Gastrocnemius medialis (tissue), 4 donors: ENCODE data around the gene ABCC3. TPM values are rescaled to one million over a fixed set of nuclear protein-coding genes. Genes with fewer than 3 reads are reported as not detected.

Experiments
- ATAC-seq, 2 donors: fragments of 150-250 bp; one replicate each; pipeline ENCODE4 v1.9.1; 2016
- DNase-seq, 2 donors: peaks; one replicate each; pipeline ENCODE4 v3.0.0-alpha.2; 2019
- H3K27ac ChIP-seq, 4 donors: fragments of 200-600 bp; sonication (generic); 1 replicate in 1 of 4; 2 replicates in 3 of 4; pipeline ENCODE4 v1.5.1; 2016 to 2018; ENCODE audit warnings: mild to moderate bottlenecking in 2 of 4, moderate library complexity in 1 of 4
- H3K27me3 ChIP-seq, 3 donors: fragments of 200-600 bp; sonication (generic) in 2 of 3; 1 replicate in 1 of 3; 2 replicates in 2 of 3; pipeline versions ENCODE4 v1.5.1 to v1.6.0; 2016 to 2019; ENCODE audit warnings: mild to moderate bottlenecking in 1 of 3, moderate library complexity in 1 of 3
- H3K36me3 ChIP-seq, 2 donors: fragments of 200-600 bp; sonication (generic) in 1 of 2; one replicate each; pipeline ENCODE4 v1.5.1; 2017 to 2018
- H3K4me1 ChIP-seq, 2 donors: fragments of 200-600 bp; sonication (generic) in 1 of 2; one replicate each; pipeline ENCODE4 v1.5.1; 2016 to 2017; ENCODE audit warnings: mild to moderate bottlenecking in 2 of 2
- H3K4me3 ChIP-seq, 4 donors: fragments of 200-600 bp; sonication (generic) in 3 of 4; 1 replicate in 1 of 4; 2 replicates in 3 of 4; pipeline ENCODE4 v1.5.1; 2016 to 2019; ENCODE audit warnings: mild to moderate bottlenecking in 2 of 4
- H3K9me3 ChIP-seq, 3 donors: fragments of 200-600 bp; sonication (generic) in 2 of 3; 1 replicate in 1 of 3; 2 replicates in 2 of 3; pipeline ENCODE4 v1.5.1; 2016 to 2019
- CTCF ChIP-seq, 5 experiments: fragments of 450-650 bp in 3 of 5; fragments of 200-600 bp in 2 of 5; sonication (generic) in 2 of 5; IDR thresholded peaks in 4 of 5; conservative IDR thresholded peaks in 1 of 5; 1 replicate in 4 of 5; 2 replicates in 1 of 5; pipeline ENCODE4 v1.5.1; 2016 to 2019; ENCODE audit warnings: antibody characterized with exemption in 5 of 5, mild to moderate bottlenecking in 3 of 5, moderate library complexity in 3 of 5
- POLR2A ChIP-seq, 2 donors: fragments of 450-650 bp; IDR thresholded peaks; one replicate each; pipeline ENCODE4 v1.6.1; 2017; ENCODE audit warnings: antibody characterized with exemption in 2 of 2, mild to moderate bottlenecking in 2 of 2, moderate library complexity in 2 of 2
- in situ Hi-C, 4 donors: fragments of 200-750 bp; cut with MboI; loops; one replicate each; pipeline versions ENCODE4 v1.15.0 to v1.8.0; 2017; ENCODE audit warnings: low sequenced_read_pairs in 4 of 4
- intact Hi-C: fragments of 100-400 bp; cut with DNase I; formaldehyde crosslinking; loops from one replicate; pipeline ENCODE4 v1.15.1; 2023; ENCODE audit warnings: low total_unique reads
- total RNA-seq, 4 donors: library from RNA; depleted of rRNA; stranded (reverse); fragments of >200 nt; gene quantifications; one replicate each; pipeline versions ENCODE4 v1.1.0 to v1.2.3, GENCODE V29; 2016

Gene ABCC3
- total RNA-seq, 4 donors from 2014 or later: 0.51 to 1.3 (median 0.76) TPM

GRCh38 chr17:50689956-50690886, 55.5 kb downstream of the ABCC3 start:
- no peak for TF ChIP-seq CTCF (IDR thresholded peaks at IDR 0.05 in 4 of 5, conservative IDR thresholded peaks at IDR 0.05 in 1 of 5)
- no peak for TF ChIP-seq POLR2A (IDR thresholded peaks at IDR 0.05)
- in situ Hi-C loops: loop anchor here (10.0 kb wide), 3 partner anchors 55 to 145 kb away; partner anchors contain the start of genes SPATA20 (in 3 of the 4) and ABCC3 (in 2 of the 4)
- H3K9me3 ChIP-seq: no peaks in the 10 kb centered on the region
- peaks cover 0 to 29% of the 10 kb centered on the region in 2 donors for H3K36me3 ChIP-seq
- no peak overlapping the region for H3K4me3 ChIP-seq
- DNase-seq: no peak
- no peak for ATAC-seq
- no peaks in the 10 kb centered on the region for H3K27me3 ChIP-seq
- H3K4me1 ChIP-seq: peaks cover 11 to 20% of the 10 kb centered on the region in 2 donors
- no peak overlapping the region for H3K27ac ChIP-seq
- intact Hi-C loops: no loop called here

- in situ Hi-C loops: loop anchor here (10.0 kb wide), 3 partner anchors 56 to 146 kb away; partner anchors contain the start of genes SPATA20 (in 3 of the 4) and ABCC3 (in 2 of the 4)
- no peaks in the 10 kb centered on the region for H3K9me3 ChIP-seq
- no peaks in the 10 kb centered on the region for H3K27me3 ChIP-seq
- peaks cover 0 to 37% of the 10 kb centered on the region in 2 donors for H3K36me3 ChIP-seq
- no peak overlapping the region for H3K27ac ChIP-seq
- DNase-seq (no peak), ATAC-seq (no peak)
- intact Hi-C loops: no loop called here
- no peak overlapping the region for H3K4me3 ChIP-seq
- peaks cover 11 to 17% of the 10 kb centered on the region in 2 donors for H3K4me1 ChIP-seq
- TF ChIP-seq CTCF (IDR thresholded peaks at IDR 0.05 in 4 of 5, conservative IDR thresholded peaks at IDR 0.05 in 1 of 5) (no peak), POLR2A (IDR thresholded peaks at IDR 0.05) (no peak)
Measured at GRCh38 chr17:50690887-50691549, 56.3 kb downstream of the ABCC3 start.

- H3K36me3 ChIP-seq: peaks cover 0 to 45% of the 10 kb centered on the region in 2 donors
- ATAC-seq (no peak), DNase-seq (no peak)
- no peaks in the 10 kb centered on the region for H3K27me3 ChIP-seq
- H3K9me3 ChIP-seq: no peaks in the 10 kb centered on the region
- peaks cover 3 to 9% of the 10 kb centered on the region in 2 donors for H3K4me1 ChIP-seq
- TF ChIP-seq POLR2A (IDR thresholded peaks at IDR 0.05) (no peak), CTCF (IDR thresholded peaks at IDR 0.05 in 4 of 5, conservative IDR thresholded peaks at IDR 0.05 in 1 of 5) (no peak)
- H3K4me3 ChIP-seq: no peak overlapping the region
- no peak overlapping the region for H3K27ac ChIP-seq
- intact Hi-C loops: no loop called here
- in situ Hi-C loops: loop anchor here (10.0 kb wide), 3 partner anchors 57 to 147 kb away; partner anchors contain the start of genes SPATA20 (in 3 of the 4) and ABCC3 (in 2 of the 4)
Measured at GRCh38 chr17:50691550-50692447, 57.1 kb downstream of the ABCC3 start.

- TF ChIP-seq POLR2A (IDR thresholded peaks at IDR 0.05) (no peak), CTCF (IDR thresholded peaks at IDR 0.05 in 4 of 5, conservative IDR thresholded peaks at IDR 0.05 in 1 of 5) (no peak)
- no peak for ATAC-seq
- DNase-seq: no peak
- Histone ChIP-seq H3K27ac (no peak overlapping the region), H3K9me3 (no peaks in the 10 kb centered on the region), H3K4me3 (no peak overlapping the region), H3K36me3 (peaks cover 0 to 53% of the 10 kb centered on the region in 2 donors), H3K27me3 (no peaks in the 10 kb centered on the region), H3K4me1 (peaks cover 0 to 2% of the 10 kb centered on the region in 2 donors)
- intact Hi-C loops (no loop called here), in situ Hi-C loops (loop anchor here (10.0 kb wide), 3 partner anchors 58 to 148 kb away; partner anchors contain the start of genes SPATA20 (in 3 of the 4) and ABCC3 (in 2 of the 4))
Measured at GRCh38 chr17:50692448-50693035, 57.9 kb downstream of the ABCC3 start.
